22Rv1 (cell line): ENCODE measurements around the gene MAP3K21.

Experiments used
- ZFX ChIP-seq: fragments of 450-650 bp; IDR thresholded peaks from 2 replicates; pipeline ENCODE4 v1.6.1; 2017; ENCODE audit warnings: antibody characterized with exemption, borderline replicate concordance
- TF ChIP-seq, protein P1 (sequence below): fragments of 450-650 bp; IDR thresholded peaks from 2 replicates; pipeline ENCODE4 v1.5.1; 2017; ENCODE audit warnings: mild to moderate bottlenecking

DNA sequence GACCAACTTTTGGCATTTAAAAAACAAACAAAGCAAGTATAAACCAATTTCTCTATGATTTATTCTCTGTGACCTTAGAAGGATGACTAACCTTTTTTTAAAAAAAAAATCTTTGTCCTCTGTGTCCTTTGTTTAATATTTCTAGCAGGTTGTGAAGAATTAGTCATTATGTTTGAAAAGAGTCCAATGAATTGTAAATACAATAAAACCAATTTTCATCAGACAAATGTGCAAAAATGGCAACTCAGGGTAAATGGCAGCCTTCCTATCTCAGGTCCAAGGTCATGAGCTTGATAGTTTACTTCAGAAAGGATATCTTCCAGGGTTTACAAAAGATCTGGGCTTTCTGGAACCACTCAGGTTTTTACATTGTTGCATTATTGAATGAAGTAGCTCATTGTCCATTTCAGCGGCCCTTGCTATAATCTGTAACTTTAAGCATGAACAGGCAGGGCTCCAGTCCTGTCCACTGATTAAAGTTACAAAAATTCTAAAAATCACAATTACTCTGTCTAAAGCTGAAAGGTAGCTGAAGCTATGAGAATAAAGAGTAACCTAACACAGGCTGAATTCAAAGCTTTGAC is 11.7 kb upstream of the MAP3K21 start:
- TF ChIP-seq, protein P1, sequence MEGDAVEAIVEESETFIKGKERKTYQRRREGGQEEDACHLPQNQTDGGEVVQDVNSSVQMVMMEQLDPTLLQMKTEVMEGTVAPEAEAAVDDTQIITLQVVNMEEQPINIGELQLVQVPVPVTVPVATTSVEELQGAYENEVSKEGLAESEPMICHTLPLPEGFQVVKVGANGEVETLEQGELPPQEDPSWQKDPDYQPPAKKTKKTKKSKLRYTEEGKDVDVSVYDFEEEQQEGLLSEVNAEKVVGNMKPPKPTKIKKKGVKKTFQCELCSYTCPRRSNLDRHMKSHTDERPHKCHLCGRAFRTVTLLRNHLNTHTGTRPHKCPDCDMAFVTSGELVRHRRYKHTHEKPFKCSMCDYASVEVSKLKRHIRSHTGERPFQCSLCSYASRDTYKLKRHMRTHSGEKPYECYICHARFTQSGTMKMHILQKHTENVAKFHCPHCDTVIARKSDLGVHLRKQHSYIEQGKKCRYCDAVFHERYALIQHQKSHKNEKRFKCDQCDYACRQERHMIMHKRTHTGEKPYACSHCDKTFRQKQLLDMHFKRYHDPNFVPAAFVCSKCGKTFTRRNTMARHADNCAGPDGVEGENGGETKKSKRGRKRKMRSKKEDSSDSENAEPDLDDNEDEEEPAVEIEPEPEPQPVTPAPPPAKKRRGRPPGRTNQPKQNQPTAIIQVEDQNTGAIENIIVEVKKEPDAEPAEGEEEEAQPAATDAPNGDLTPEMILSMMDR = no peak
- TF ChIP-seq ZFX = no peak
